ENCODE results near the gene EXOC3L1. TPM values are rescaled to one million over a fixed set of nuclear protein-coding genes. Genes with fewer than 3 reads are reported as not detected.

EXOC3L1 gene, protein sequence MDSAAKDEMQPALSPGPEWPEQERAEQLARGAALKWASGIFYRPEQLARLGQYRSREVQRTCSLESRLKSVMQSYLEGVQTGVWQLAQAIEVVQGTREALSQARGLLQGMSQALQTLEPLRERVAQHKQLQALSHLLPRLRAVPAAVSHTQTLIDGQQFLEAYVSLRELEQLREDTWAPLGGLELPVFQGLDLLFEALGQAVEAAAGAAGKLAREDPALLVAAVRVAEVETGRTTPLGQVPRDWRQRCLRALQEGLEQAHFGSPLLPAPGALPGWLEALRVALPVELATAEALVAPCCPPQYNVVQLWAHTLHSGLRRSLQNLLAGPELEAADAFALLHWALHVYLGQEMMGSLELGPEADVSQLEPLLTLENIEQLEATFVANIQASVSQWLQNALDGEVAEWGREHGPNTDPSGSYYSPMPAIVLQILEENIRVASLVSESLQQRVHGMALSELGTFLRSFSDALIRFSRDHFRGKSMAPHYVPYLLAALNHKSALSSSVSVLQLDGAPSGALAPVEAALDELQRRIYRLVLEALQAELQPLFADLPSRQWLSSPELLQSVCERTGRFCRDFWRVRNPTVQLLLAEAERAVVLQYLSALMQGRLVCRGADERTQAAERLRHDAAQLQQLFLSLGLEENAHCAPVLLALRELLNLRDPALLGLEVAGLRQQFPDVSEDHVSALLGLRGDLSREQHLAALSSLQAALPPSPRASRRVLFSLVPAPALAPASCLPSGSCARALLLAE
- total RNA-seq: under 1 TPM in 1 of 2 donors, not detected in 1; 0.36 TPM

DNA sequence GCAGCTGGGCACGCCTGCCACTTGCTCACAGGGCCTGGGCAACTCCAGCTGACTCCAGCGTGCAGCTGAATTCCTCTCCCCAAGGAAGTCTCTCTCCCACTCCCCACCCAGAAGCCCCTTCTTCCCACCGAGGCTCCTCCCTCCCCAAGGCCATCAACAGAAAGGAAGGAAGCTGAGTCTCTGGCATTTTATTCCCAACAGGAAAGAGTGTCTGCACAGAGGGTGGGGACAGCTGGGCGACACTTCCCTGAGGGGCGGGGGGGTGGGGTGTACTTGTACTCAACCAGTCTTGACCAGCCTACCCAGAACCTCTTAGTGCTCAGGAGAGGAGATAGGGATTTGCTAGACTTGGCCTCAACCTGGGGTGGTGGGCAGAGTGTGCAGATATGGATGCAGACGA lies at the start of gene EXOC3L1:
TSS of gene EXOC3L1 (minus strand) at position 96 of the 400 bp plus-strand sequence. CDS start 460 bp downstream, outside the sequence.
- Mint-ChIP-seq H3K27ac (peak within 1 kb of the TSS in 1 of 2 donors; percentile 92), H3K9me3 (no peaks in the 10 kb centered on the region), H3K36me3 (peaks cover 13 to 27% of the 10 kb centered on the region in 2 donors)
- no peak for DNase-seq (ENCODE audit: low spot score in 2 of 2)
- ATAC-seq: no peak

DNA sequence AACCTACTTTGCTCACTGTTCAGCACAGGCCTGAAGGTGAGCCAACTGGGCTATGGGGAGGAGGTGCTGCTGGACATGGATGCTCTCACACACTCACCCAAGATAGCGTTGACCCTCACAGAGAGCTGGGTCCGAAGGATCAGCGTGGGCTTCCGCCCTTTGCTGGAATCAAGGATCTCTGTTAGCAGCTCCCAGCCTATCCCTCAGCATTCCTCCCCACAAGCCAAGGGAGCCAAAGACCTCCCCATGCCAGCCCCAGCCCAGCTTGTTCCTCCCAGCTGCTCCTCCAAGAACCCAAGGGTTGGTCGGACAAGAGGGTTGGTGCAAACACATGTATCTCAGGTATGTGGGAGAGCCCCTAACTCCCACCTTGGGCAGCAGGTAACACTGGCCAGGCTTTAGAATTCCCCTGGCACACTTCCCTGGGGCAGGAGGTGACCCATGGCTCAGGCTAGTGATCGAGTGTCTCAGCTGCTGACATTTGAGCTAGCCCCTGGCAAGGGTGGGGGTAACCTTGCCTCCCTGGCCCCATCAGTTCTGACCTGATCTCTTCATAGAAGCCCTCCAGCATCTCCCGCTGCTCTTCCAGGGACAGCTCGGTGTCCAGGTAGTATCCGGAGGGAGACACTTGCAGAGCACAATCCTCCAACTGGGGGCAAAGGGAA lies 49.0 kb upstream of the EXOC3L1 start:
- Mint-ChIP-seq H3K27ac (no peak overlapping the region), H3K36me3 (peaks cover 19 to 23% of the 10 kb centered on the region in 2 donors), H3K9me3 (no peaks in the 10 kb centered on the region)
- ATAC-seq: no peak
- DNase-seq (ENCODE audit: low spot score in 2 of 2): no peak

DNA sequence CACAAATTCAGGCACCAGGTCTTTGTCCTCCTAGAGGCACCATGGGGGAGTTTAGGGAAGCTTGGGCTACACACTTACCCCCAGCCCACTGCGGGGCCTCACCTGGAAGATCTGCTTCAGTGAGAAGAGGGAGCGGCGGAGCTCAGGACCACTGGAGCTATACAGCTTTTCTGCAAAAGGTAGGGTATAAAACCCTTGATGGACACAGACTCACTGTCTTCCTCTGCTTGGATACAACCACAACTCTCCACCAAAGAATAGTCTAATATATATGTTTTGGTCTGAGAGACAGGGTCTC lies 48.3 kb upstream of the EXOC3L1 start:
- Mint-ChIP-seq H3K36me3 (peaks cover 19 to 28% of the 10 kb centered on the region in 2 donors), H3K27ac (no peak overlapping the region)

DNA sequence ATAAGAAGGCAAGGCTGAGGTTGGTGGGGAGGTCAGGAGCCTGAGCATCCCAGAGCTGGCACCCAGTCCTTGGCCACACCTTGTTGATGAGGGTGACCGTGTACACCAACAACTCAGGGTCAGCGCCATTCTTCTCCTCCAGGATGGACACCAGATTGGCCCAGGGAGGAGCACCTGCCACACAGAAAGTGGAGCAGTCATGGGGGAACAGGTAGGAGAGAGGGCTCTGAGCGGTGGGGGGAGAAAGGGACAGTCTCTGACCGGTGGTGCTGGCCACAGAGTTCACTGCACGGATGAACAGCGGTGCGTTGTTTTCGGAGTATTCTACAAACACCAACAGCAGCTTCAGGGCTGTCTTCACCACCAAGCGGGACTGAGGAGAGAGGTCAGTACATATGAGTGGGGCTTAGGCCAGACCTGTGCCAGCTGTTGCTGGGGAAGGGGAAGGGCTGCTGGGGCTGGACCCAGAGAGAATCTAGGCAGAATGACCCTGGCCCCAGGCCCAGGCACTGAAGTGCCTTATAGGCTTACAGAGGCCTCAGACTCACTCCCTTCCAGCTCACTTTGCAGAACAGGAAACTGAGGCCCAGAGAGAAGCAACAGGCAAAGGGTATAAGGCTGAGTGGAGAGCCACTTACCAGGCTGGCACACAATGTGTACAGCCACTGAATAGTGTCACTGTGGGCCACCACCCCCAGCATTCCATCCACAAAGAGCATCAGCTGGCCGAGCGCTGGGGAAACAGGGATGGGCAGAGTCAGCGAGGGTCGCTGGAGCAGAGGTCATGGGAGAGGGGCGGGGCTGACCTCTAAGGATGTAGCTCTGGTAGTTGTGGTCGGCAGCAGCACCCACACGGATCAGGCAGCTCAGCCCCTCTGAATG lies 47.7 kb upstream of the EXOC3L1 start:
- peaks cover 19 to 29% of the 10 kb centered on the region in 2 donors for H3K36me3 Mint-ChIP-seq
- H3K9me3 Mint-ChIP-seq: no peaks in the 10 kb centered on the region
- H3K27ac Mint-ChIP-seq: peak overlapping the region in 1 of 2 donors; percentile 77

More for the DNA sequence above, 48.3 kb upstream of the EXOC3L1 start:
- DNase-seq (ENCODE audit: low spot score in 2 of 2) (no peak), ATAC-seq (no peak)
- no peaks in the 10 kb centered on the region for H3K9me3 Mint-ChIP-seq

DNA sequence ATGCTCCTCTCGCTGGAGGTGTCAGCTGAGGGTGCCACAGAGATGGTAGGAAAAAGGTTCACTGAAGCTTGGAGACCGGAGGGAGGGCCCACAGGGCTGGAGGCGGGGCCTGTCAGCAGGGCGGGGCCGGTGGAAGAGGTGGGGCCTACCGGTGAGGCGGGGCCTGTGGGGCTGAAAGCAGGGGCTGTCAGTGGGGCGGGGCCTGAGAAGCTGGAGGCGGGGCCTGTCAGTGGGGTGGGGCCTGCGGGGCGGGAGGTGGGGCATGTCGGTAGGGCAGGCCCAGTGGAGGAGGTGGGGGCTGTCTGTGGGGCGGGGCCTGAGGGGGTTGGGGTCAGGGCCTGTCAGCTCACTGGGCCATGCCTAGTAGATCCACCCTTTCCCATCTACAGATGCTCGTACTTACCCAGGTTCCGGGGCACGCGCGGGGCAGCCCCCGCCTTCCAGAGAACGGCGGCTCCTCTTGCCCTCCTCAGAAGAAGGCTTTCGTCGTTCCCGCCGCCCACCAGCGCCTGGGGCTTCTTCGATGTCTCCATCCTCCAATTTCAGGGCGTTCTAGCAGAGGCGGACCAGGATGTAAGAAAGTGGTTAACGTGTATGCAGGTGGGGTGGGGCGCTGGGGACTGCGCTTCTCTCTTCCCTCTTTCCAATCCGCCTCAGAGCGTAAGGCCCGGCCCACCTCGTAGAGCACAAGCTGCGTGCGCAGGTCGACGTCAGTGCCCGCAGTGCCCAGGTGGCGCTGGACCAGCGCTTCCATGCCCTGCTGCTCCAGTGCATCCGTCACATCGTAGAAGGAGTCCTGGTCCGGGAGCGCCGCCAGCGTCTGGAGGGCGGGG lies 46.8 kb upstream of the EXOC3L1 start:
- H3K9me3 Mint-ChIP-seq: no peaks in the 10 kb centered on the region
- peaks cover 19 to 29% of the 10 kb centered on the region in 2 donors for H3K36me3 Mint-ChIP-seq
- peak overlapping the region; percentile 24 to 77 for H3K27ac Mint-ChIP-seq
- DNase-seq (ENCODE audit: low spot score in 2 of 2): peak in 1 of 2 donors; percentile 94
- ATAC-seq: peak; percentile 58 to 92

More for the DNA sequence above, 47.7 kb upstream of the EXOC3L1 start:
- ATAC-seq (no peak), DNase-seq (ENCODE audit: low spot score in 2 of 2) (no peak)

DNA sequence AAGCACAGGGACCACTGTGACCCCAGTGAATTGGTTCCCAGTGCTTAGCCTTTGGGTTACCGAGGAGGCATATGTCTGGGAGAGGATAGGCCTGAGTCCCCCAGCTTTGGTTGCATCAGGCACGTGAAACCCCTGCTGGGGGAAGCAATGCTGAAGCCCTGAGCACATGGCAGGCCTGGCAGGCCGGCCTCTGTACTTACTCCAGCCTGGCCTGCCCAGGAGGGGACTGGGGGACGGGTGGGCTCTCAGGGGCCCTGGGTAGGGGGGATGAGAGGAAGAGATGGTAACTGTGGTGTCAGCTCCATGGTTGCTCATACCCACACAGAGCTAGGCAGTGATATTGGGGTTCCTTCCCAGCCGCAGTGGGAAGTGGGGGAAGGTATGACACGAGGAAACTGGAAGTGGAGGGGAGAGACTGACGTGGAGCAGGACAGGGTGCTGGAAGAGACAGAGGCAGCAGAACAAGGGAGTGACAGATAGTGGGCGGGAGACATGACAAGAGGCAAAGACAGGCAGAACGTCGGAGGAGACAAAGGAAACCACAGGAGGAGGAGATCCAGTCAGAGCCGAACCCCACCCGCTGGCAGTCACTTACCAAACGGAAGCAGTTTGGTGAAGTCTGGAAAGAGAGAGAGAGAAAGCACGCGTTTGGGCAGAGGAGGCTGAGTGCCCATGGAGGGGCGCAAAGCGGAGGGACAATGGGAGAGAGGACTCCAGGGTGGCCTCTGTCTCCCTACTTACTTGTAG lies 46.1 kb upstream of the EXOC3L1 start:
- no peaks in the 10 kb centered on the region for H3K9me3 Mint-ChIP-seq
- H3K27ac Mint-ChIP-seq: peak overlapping the region; percentile 24 to 77
- peaks cover 19 to 29% of the 10 kb centered on the region in 2 donors for H3K36me3 Mint-ChIP-seq
- DNase-seq (ENCODE audit: low spot score in 2 of 2) (no peak), ATAC-seq (peak in 1 of 2 donors; percentile 15)

DNA sequence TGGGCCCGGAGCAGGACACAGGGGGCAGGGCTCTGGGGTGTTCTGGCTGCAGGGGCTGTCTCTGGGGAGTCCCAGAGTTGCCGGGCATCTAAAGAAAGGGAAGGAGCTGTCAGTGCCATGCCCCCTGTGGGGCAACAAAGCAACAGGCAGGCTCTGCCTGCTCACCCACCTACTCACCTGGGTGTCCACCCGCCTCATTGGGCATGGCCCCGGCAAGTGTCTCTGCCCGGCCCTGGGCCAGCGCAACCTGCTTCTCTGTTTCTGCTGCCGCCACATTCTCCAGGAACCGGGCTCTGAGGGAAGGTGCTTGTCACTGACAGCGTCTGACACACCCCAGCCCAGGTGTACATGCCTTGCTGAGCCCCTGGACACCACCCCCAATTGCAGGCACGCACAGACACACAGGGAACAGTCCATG lies 44.3 kb upstream of the EXOC3L1 start:
- Mint-ChIP-seq H3K36me3 (peaks cover 19 to 35% of the 10 kb centered on the region in 2 donors), H3K27ac (peak overlapping the region in 1 of 2 donors; percentile 60), H3K9me3 (no peaks in the 10 kb centered on the region)
- DNase-seq (ENCODE audit: low spot score in 2 of 2) (no peak), ATAC-seq (no peak)

DNA sequence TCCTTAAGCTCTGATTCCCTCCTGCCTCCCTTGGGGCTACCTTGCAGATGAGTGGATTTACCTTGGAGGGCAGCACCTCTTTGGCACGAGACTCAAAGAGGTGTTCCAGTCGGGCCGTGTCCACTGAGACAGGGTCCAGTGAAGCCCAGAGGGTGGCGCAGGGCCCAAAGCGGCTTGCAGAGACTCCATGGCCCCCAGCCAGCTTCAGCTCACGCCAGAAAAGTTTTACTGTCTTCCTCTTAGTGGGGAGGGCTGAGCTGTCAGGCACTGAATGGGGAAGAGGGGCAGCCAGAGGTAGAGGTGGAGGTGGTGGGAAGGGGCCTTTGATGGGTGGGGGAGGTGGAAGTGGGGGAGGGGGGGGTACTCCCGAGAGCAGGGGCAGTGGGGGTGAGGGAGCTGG lies 43.7 kb upstream of the EXOC3L1 start:
- ATAC-seq: no peak
- peaks cover 19 to 40% of the 10 kb centered on the region in 2 donors for H3K36me3 Mint-ChIP-seq
- no peak overlapping the region for H3K27ac Mint-ChIP-seq
- no peak for DNase-seq (ENCODE audit: low spot score in 2 of 2)
- H3K9me3 Mint-ChIP-seq: no peaks in the 10 kb centered on the region

DNA sequence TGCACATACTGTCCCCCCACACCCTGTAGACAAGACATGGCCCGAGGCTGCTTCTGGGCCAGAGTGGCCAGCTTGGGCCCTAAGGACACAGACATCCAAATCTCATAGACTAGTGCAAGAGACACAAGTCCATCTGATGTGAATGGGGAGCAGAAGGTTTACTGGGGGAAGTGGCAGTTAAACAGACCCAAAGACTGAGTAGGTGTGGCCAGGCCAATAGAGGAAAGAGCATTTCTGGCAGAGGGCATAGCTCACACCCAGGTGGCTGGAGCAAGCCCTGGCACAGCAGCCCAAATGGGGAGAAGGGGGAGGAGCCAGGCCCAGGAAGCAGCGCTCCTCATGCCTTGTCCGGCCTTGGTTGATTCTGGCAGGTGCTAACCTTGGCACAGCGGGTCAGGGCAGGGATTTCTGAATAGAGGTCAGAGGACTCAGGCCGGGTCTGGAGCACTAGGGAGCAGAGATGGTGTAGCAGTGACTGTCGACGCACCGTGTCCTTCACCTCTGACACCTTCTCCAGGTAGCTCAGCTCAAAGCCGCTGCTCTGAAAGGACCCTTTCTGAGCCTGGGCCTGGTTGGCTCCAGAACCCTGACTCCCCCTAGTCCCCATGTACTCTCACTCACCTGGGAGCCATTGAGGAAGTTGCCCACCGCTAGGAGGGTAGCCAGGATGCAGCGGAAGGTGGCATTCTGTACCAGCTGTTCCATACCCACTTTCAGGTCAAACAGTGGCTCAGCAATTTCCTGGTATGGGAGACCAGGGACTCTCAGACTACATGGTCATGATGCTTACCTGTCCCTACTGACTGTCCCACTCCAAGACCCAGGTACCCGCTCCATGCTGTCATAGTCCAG lies 41.1 kb upstream of the EXOC3L1 start:
- peaks cover 17 to 40% of the 10 kb centered on the region in 2 donors for H3K36me3 Mint-ChIP-seq
- peak overlapping the region; percentile 57 to 81 for H3K27ac Mint-ChIP-seq
- H3K9me3 Mint-ChIP-seq: no peaks in the 10 kb centered on the region
- DNase-seq (ENCODE audit: low spot score in 2 of 2) (no peak), ATAC-seq (no peak)

DNA sequence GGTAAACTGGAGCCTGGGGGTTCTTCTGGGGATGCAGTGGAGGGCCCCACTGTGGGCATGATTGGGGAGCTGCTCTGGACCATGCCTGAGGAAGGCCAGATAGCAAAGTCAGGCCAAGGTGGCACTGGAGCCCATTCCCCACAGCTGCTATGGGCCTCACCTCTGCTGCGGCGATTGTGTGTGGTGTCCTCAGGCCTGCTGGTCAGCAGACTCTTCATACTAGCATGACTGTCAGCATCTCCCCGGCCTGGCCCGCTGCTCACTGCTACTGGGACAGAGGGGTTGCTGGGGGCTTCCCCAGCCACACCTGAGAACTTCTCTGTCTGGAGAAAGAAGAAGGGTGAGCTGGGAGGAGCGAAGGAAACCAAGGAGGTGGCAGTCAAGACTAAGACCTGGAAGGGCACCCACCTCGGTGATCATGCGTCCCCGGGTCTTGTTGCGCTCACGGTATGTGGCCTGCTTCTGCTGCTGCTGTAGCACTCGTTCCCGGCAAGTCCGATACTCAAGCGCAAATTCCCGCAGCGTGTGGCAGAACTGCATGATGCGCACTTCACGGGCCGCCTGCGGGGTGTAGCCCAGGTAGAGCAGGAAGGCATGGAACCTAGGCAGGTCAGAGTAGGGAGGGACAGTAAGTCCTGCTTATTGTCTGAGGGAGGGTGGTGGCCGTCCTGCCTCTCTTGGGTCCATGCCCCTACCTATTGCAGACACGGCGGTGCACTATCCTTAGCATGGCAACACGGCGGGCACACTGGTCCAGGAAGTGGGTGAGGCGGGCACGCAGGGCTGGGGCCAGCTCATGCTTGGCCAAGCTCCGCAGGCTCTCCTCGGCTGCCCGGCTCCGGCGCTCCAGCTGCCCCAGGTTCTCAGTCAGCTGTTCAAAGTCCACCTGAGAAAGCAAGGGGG lies 40.2 kb upstream of the EXOC3L1 start:
- ATAC-seq (no peak), DNase-seq (ENCODE audit: low spot score in 2 of 2) (no peak)
- peaks cover 14 to 37% of the 10 kb centered on the region in 2 donors for H3K36me3 Mint-ChIP-seq
- H3K27ac Mint-ChIP-seq: peak overlapping the region; percentile 57 to 81
- H3K9me3 Mint-ChIP-seq: no peaks in the 10 kb centered on the region

DNA sequence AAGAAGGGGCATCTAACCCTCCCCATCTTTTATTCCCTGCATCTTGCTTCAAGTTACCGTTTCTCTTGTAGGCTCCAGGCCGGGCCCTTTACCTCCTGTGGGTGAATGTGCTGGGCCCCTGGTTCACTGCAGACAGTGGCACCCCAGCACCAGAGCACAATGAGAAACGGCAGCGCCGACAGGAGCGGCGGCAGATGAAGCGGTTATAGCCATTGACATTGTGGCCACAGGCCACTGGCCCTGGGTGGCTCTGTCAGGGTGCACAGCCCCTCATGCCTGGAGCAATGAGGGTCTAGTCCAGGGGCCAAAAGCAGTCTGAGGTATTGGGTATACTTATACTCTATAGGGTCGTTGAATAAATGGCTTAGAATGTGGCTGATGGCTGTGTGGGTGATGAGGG lies 39.0 kb upstream of the EXOC3L1 start:
- ATAC-seq (no peak), DNase-seq (ENCODE audit: low spot score in 2 of 2) (no peak)
- H3K36me3 Mint-ChIP-seq: peaks cover 14 to 37% of the 10 kb centered on the region in 2 donors
- no peaks in the 10 kb centered on the region for H3K9me3 Mint-ChIP-seq
- peak overlapping the region in 1 of 2 donors; percentile 96 for H3K27ac Mint-ChIP-seq

DNA sequence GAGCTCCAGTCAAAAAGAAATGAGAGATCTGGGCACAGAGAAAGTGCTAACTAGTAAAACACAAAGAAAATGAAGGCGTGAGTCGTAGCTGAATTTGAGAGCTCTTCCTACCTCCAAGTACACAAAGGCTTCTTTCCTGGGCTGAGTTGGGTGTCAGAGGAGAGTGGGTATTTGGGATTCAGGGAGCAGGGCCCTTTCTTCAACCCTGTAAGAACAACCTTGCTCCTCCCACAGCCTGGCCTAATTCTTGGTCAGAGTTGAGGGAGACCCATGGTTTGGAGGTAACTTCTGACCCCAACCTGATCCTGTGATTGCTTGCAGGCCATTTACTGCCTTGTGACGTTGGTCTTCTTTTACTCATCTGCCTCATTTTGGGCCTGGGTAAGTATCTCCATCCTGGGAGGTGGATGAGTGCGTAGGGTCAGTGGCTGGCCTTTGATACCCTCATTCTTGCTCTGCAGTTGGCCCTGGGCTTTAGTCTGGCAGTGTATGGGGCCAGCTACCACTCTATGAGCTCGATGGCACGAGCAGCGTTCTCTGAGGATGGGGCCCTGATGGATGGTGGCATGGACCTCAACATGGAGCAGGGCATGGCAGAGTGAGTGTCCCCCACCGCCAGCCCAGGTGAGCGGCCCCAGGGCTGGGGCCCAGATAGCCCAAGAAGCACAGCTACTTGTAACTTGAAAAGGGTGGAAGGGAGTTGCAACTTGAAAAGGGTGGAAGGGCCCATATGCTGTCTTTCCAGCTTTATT lies 38.3 kb upstream of the EXOC3L1 start:
- no peak for ATAC-seq
- Mint-ChIP-seq H3K27ac (peak overlapping the region; percentile 96 to 99), H3K36me3 (peaks cover 14 to 32% of the 10 kb centered on the region in 2 donors), H3K9me3 (no peaks in the 10 kb centered on the region)
- no peak for DNase-seq (ENCODE audit: low spot score in 2 of 2)

DNA sequence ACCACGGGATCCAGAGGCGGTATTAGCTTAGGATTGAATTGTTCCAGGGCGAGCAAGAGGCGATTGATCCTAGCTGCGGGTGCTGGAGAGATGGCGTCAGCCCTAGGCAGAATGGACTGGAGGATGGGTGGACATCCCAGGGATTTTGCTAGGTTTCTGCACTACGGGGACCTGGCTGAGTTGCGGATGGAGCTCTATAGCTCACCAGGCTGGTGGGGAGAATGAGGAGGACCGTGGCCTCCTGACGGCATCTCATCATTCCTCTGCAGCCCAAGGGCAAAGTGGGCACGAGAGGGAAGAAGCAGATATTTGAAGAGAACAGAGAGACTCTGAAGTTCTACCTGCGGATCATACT lies 37.6 kb upstream of the EXOC3L1 start:
- no peak for DNase-seq (ENCODE audit: low spot score in 2 of 2)
- no peak for ATAC-seq
- Mint-ChIP-seq H3K9me3 (no peaks in the 10 kb centered on the region), H3K27ac (peak overlapping the region; percentile 96 to 99), H3K36me3 (peaks cover 14 to 31% of the 10 kb centered on the region in 2 donors)

All from activated naive CD4-positive, alpha-beta T cell treated with anti-CD3 and anti-CD28 coated beads, Interleukin-2, amount 50 U/mL, for 72 hours (primary cell).